Measurements from ENCODE around the gene MYO9B. TPM values are rescaled to one million over a fixed set of nuclear protein-coding genes. Genes with fewer than 3 reads are reported as not detected.
A peak's percentile ranks its signal among the peaks of the same experiment; 100 is the strongest.
"Not testable (repeated sequence)": the region's sequence is repeated elsewhere in the genome, so short reads cannot be mapped to it uniquely, and the experiment has no call there.

Gene MYO9B
- total RNA-seq, 1 experiment from 2014 or later, result 20.4 TPM

DNA sequence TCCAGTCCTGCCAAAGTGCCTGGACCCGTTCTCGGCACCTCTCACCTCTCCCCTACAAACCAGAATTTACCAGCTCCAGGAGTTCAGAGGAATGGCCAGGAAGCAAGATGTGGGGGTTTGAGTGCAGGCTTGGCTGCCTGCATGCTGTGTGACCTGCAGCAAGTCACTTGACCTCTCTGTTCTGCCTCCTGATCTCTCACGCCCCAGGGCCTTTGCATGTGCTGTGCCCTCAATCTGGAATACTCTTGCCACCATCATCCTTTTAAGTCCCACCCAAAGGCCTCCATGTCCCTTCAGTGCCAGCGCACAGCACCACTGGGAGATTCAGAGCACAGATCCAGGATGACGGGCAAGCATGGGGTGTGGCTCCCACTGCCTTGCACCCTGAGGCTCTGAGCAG is 43.4 kb downstream of the MYO9B start:
- DNase-seq, result no peak
- no peaks in the 10 kb centered on the region for H3K27me3 ChIP-seq
- H3K36me3 ChIP-seq, result peaks cover 20% of the 10 kb centered on the region
- H3K9me3 ChIP-seq, result no peaks in the 10 kb centered on the region
- H3K4me3 ChIP-seq, result no peak overlapping the region

- Histone ChIP-seq H3K27me3 (no peaks in the 10 kb centered on the region), H3K36me3 (peaks cover 8% of the 10 kb centered on the region), H3K9me3 (no peaks in the 10 kb centered on the region), H3K4me3 (no peak overlapping the region)
- DNase-seq, result peak; percentile 58
Observed at GRCh38 chr19:17121736-17122293, 46.2 kb downstream of the MYO9B start.

GRCh38 chr19:17123041-17123440 is 47.5 kb downstream of the MYO9B start:
- DNase-seq, result no peak
- H3K4me3 ChIP-seq, result no peak overlapping the region
- H3K9me3 ChIP-seq, result no peaks in the 10 kb centered on the region
- H3K27me3 ChIP-seq, result no peaks in the 10 kb centered on the region
- H3K36me3 ChIP-seq, result peaks cover 12% of the 10 kb centered on the region

GRCh38 chr19:17124025-17124424 is 48.4 kb downstream of the MYO9B start:
- Histone ChIP-seq H3K27me3 (no peaks in the 10 kb centered on the region), H3K4me3 (no peak overlapping the region), H3K9me3 (no peaks in the 10 kb centered on the region), H3K36me3 (peaks cover 12% of the 10 kb centered on the region)
- DNase-seq, result no peak

GRCh38 chr19:17125062-17125727 is 49.6 kb downstream of the MYO9B start:
- Histone ChIP-seq H3K4me3 (no peak overlapping the region), H3K9me3 (no peaks in the 10 kb centered on the region), H3K27me3 (no peaks in the 10 kb centered on the region), H3K36me3 (peaks cover 12% of the 10 kb centered on the region)
- no peak for DNase-seq

DNA sequence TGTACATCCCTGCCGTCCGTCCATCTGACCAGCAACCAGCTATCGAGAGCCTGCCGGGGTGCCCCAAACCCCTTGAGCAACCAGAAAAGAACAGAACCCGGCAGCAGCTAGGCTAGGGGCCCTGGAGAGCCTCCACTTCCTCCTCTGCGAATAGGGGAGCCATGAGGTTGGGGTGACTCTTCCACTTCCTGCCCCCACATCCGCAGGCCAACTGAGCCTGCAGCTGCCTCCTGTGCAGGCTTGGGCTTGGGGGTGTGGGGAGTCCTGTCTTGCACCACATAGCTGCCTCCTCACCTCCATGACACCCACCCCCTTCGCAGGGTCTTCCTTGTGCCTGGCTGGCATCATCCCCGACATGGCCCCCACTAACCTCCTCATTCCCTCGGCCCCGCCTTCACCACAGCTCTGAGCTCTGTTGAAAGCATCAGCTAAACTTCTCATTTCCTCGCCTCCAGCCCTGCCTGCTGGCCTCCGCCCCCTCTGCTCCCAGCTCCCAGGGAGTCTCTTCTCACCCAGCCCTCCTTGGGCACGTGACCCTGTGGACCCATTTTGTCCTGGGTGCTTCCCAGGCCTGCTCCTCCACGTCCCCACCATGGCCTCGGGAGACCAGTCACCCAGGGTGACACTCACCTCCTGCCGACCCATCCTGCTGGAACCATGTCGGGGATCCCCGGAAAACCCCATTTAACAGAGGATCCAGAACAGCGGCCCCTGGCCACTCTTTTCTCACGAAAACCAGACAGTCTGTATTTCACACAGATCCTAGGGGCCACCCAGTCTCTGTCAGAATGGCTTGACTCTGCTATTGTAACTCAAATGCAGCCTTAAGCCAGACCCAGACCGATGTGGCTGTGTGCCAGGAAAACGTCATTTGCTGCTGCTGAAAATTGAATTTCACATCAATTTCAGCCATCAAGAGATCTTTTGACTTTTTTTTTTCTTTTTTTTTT is 50.4 kb downstream of the MYO9B start:
- Histone ChIP-seq H3K9me3 (no peaks in the 10 kb centered on the region), H3K4me3 (no peak overlapping the region), H3K27me3 (no peaks in the 10 kb centered on the region), H3K36me3 (peaks cover 12% of the 10 kb centered on the region)
- DNase-seq, result no peak

DNA sequence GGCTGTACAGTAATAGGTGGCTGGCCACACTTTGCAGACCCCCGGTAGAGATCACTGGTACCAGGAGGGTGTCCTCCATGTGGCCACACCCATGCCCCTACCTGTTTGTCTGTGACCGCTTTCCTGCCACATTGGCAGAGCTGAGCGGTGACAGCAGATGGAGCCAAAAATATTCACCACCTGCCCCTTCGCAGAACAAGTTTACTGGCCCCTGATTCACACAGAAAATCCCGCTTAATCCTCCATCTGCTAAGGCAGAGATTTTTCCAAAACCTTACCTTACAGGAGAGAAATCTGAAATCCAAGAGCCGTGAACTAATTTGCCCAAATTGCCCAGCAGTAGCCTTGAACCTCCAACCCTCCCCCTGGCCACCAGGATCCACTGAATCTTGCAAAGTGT is 52.1 kb downstream of the MYO9B start:
- Histone ChIP-seq H3K36me3 (peaks cover 9% of the 10 kb centered on the region), H3K9me3 (no peaks in the 10 kb centered on the region), H3K27me3 (no peaks in the 10 kb centered on the region), H3K4me3 (no peak overlapping the region)
- DNase-seq, result no peak

DNA sequence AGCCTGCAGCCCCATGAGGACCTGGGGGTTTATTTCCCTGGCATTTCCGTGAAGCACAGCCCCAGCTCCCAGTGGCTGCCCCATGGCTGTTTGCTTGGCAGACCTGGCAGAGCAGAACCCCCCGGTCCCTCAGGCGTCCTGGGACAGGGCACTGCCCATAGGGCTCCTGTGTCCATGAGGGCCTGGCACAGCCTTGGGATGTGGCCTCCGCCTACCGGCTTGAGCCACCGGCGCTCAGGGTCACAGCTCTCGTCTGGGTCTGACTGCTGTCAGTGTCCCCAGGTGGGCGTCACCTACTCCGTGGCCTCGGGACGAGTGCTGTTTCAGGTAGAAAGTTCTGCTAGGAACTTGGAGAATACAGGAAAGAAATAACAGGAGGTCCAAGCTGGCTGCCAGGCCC is 52.8 kb downstream of the MYO9B start:
- no peak overlapping the region for H3K4me3 ChIP-seq
- H3K36me3 ChIP-seq, result peaks cover 7% of the 10 kb centered on the region
- no peaks in the 10 kb centered on the region for H3K27me3 ChIP-seq
- no peak for DNase-seq
- H3K9me3 ChIP-seq, result no peaks in the 10 kb centered on the region

DNA sequence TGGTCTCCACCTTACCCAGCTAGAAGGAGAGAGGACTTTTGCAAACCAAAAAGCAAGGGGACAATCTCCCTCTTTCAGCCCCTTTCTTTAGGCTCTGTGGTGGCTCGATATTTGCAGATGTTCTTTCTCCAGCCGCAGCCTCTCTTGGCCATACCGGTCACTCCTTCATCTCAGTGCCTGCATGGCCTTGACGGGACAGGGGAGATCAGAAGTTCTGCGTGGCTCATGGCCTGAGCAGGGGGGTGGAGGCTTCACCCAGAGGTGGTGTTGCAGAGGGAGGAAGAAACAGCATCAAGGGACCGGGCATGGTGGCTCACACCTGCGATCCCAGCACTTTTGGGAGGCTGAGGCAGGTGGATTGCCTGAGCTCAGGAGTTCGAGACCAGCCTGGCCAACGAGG is 53.2 kb downstream of the MYO9B start:
- Histone ChIP-seq H3K27me3 (no peaks in the 10 kb centered on the region), H3K36me3 (peaks cover 7% of the 10 kb centered on the region), H3K9me3 (no peaks in the 10 kb centered on the region), H3K4me3 (no peak overlapping the region)
- no peak for DNase-seq

DNA sequence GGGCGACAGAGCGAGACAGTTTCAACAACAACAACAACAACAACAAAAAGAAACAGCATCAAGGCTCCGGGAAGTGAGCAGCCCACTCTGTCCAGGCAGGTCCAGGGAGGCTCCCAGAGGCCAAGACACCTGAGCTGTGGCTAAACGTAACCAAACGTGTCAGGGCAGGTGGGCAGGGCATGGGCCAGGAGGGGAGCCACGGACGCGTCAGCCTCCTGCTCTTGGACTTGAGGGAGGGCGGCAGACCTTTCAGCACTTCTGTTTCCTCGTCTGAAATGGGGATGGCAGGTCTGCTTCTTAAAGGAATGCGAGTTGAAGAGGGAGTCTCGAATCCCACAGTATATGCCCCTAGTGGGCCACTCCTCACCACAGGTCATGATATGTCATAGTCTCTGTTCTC is 53.8 kb downstream of the MYO9B start:
- DNase-seq, result no peak
- Histone ChIP-seq H3K27me3 (no peaks in the 10 kb centered on the region), H3K4me3 (no peak overlapping the region), H3K9me3 (no peaks in the 10 kb centered on the region), H3K36me3 (peaks cover 7% of the 10 kb centered on the region)

DNA sequence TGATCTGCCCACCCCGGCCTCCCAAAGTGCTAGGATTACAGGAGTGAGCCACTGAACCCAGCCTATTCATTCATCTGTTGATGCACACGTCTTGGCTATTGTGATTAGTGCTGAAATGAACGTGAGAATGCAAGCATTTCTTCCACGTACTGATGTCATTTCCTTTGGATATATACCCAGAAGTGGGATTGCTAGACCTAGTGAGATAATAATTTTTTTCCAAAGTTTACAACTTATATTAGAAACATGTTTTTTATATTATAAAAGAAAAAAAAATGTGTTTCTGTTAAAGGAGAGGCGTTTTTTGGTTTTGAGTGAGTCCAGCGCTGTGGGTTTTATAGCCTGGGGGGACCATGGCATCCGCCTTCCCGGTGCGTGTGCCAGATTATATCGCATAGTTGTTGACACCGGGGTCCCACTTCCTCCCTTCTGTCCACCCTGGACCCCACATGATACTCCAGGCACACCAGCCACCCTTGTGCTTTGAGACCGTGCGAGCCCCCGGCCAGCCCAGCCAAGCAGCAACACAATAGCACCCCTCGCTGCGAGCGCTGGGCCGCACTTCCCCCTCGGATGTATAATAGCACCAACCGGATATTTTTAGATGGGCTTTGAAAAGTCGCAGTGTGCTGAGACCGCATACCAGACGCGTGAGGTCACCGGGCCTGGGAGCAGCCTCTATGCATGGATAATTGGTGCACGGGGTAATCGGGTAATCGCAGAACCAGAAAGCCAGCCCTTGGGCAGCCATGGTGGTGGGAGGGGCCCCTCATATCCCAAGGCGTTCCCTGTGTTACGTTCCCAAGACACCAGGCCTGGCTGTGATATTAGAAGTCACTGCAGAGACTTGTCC is 59.6 kb downstream of the MYO9B start:
- Histone ChIP-seq H3K4me3 (peak overlapping the region; percentile 12; the same call in 1 of the 2 replicates), H3K36me3 (peaks cover 5% of the 10 kb centered on the region), H3K27me3 (no peaks in the 10 kb centered on the region), H3K9me3 (no peaks in the 10 kb centered on the region)
- DNase-seq, result peak; percentile 99

- H3K36me3 ChIP-seq, result peaks cover 5% of the 10 kb centered on the region
- DNase-seq, result no peak
- H3K9me3 ChIP-seq, result no peaks in the 10 kb centered on the region
- no peaks in the 10 kb centered on the region for H3K27me3 ChIP-seq
- H3K4me3 ChIP-seq, result no peak overlapping the region
Observed at GRCh38 chr19:17136021-17136420, 60.4 kb downstream of the MYO9B start.

- no peak for DNase-seq
- H3K4me3 ChIP-seq, result no peak overlapping the region
- H3K36me3 ChIP-seq, result peaks cover 9% of the 10 kb centered on the region
- no peaks in the 10 kb centered on the region for H3K27me3 ChIP-seq
- H3K9me3 ChIP-seq, result no peaks in the 10 kb centered on the region
Observed at GRCh38 chr19:17136617-17137016, 61.0 kb downstream of the MYO9B start.

- H3K27me3 ChIP-seq, result no peaks in the 10 kb centered on the region
- no peak overlapping the region for H3K4me3 ChIP-seq
- peaks cover 14% of the 10 kb centered on the region for H3K36me3 ChIP-seq
- H3K9me3 ChIP-seq, result no peaks in the 10 kb centered on the region
- DNase-seq, result no peak
Observed at GRCh38 chr19:17137417-17137816, 61.8 kb downstream of the MYO9B start.

DNA sequence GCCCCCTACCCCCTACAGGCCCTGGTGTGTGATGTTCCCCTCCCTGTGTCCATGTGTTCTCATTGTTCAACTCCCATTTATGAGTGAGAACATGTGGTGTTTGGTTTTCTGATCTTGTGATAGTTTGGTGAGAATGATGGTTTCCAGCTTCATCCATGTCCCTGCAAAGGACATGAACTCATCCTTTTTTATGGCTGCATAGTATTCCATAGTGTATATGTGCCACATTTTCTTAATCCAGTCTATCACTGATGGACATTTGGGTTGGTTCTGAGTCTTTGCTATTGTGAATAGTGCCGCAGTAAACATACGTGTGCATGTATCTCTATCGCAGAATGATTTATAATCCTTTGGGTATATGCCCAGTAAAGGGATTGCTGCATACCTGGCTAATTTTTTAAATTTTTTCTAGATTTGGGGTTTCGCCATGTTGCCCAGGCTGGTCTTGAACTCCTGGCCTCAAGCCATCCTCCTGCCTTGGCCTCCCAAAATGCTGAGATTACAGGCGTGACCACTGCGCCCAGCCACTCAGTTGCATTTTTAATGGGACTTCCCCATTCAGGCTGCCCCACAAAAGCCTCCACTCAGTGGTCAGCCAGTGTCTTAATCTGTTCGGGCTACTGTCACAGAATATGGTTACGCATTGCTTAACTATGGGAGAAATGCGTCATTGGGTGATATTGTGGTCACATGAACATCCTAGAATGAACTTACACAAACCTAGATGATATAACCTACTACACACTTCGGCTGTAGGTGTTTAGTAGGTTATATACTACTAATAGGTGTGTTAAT is 62.7 kb downstream of the MYO9B start:
- not testable (repeated sequence) for H3K27me3 ChIP-seq, H3K9me3 ChIP-seq, DNase-seq, H3K4me3 ChIP-seq
- peaks cover 19% of the 10 kb centered on the region for H3K36me3 ChIP-seq

Measured in MG63 (cell line).